Right lobe of liver (tissue), 6 donors: ENCODE results near the gene KLHDC8B. TPM values are rescaled to one million over a fixed set of nuclear protein-coding genes. Genes with fewer than 3 reads are reported as not detected.

ENCODE experiments used
- ATAC-seq, 4 donors: fragments of 200-7000 bp; cut with Tn5 transposase; one replicate each; pipeline ENCODE4 v1.9.1; 2020; ENCODE audit warnings: mild to moderate bottlenecking in 4 of 4, moderate library complexity in 4 of 4
- DNase-seq, 3 donors: peaks; one replicate each; pipeline ENCODE4 v3.0.0-alpha.2; 2020
- H3K27ac ChIP-seq, 3 donors: fragments of 200-600 bp; one replicate each; pipeline ENCODE4 v1.8.0; 2022
- H3K27me3 ChIP-seq, 2 donors: fragments of 200-600 bp; one replicate each; pipeline ENCODE4 v1.8.0; 2022
- H3K36me3 ChIP-seq, 4 donors: fragments of 200-600 bp; sonication (generic) in 1 of 4; one replicate each; pipeline versions ENCODE4 v1.5.1 to v1.8.0; 2017 to 2022; ENCODE audit warnings: control low read depth in 1 of 4
- H3K4me1 ChIP-seq, 4 donors: fragments of 200-600 bp; sonication (generic) in 1 of 4; one replicate each; pipeline versions ENCODE4 v1.5.1 to v1.8.0; 2017 to 2022; ENCODE audit warnings: control low read depth in 1 of 4
- H3K4me3 ChIP-seq, 3 donors: fragments of 200-600 bp; one replicate each; pipeline ENCODE4 v1.8.0; 2022
- H3K9me3 ChIP-seq, 4 donors: fragments of 200-600 bp; sonication (generic) in 1 of 4; one replicate each; pipeline versions ENCODE4 v1.5.1 to v1.8.0; 2017 to 2022; ENCODE audit warnings: control low read depth in 1 of 4
- POLR2A ChIP-seq: fragments of 450-650 bp; IDR thresholded peaks from one replicate; pipeline ENCODE4 v1.6.1; 2017; ENCODE audit warnings: antibody characterized with exemption, mild to moderate bottlenecking
- WGBS: methylation state at CpG from one replicate; pipeline ENCODE4 v1.1.6; 2018; ENCODE audit warnings: low coverage, low lambda C conversion rate; ENCODE audit not compliant: insufficient coverage; ENCODE audit errors: missing lambda C conversion rate; 5-methylcytosine and 5-hydroxymethylcytosine counted together
- intact Hi-C, 2 donors: fragments of 100-400 bp; cut with DNase I; formaldehyde crosslinking; loops; one replicate each; pipeline versions ENCODE4 v1.11.2 to v1.14.1; 2022
- total RNA-seq, 6 experiments: library from RNA; depleted of rRNA in 2 of 6; stranded (reverse); fragments of >200 nt in 2 of 6; fragmentation: NEBNext Ultra II Directional in 3 of 6; extraction: Animal tissue kit (Norgen Biotek cat#: 25700) in 3 of 6; gene quantifications; one replicate each; pipeline versions ENCODE4 v1.1.0 to v1.2.4, GENCODE V29; 2016 to 2023
- TF ChIP-seq, protein P1 (sequence below), 4 donors: fragments of 200-600 bp in 3 of 4; fragments of 450-650 bp in 1 of 4; IDR thresholded peaks; one replicate each; pipeline versions ENCODE4 v1.5.1 to v1.8.0; 2016 to 2022; ENCODE audit warnings: antibody characterized with exemption in 4 of 4, mild to moderate bottlenecking in 2 of 4
- donor health status: DM: no; HTN: yes; CAD: no.
- donor health status: DM: no; HTN: no; CAD: no.
- donor health status: DM: no; HTN: no; CAD: no.
- donor health status: DM: no; HTN: yes; CAD: no.
- donor health status: DM: no; HTN: yes; CAD: no.

The KLHDC8B gene
- total RNA-seq, 6 experiments from 2014 or later, result 10.4 to 15.2 (median 11.5) TPM

DNA sequence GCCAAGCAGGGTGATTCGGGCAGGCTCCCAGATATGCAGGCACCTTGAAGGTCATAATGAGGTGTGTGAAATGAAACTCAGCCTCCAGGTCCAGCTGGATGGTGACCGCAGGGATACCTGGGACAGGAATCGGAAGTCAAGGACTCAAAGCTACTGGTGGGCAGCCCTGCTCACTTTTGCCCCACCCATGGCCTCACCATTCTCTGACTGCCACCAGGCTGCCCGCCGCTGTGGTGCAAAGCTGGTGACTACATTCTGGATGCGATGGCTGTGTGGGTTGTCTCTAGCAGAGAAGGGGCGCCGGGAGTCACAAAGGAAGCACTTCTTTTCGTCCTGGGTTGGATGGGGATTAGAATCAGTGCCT lies 39.3 kb upstream of the KLHDC8B start:
- Histone ChIP-seq H3K27me3 (no peaks in the 10 kb centered on the region), H3K9me3 (no peaks in the 10 kb centered on the region), H3K36me3 (no peaks in the 10 kb centered on the region), H3K4me3 (peak overlapping the region; percentile 68 to 73 (median 73)), H3K27ac (peak overlapping the region in 2 of 3 donors; percentile 65 to 76), H3K4me1 (peaks cover 0 to 33% (median 12%) of the 10 kb centered on the region in 4 donors)
- intact Hi-C loops, result no loop called here
- ATAC-seq, result no peak
- TF ChIP-seq POLR2A, result no peak
- TF ChIP-seq, protein P1, sequence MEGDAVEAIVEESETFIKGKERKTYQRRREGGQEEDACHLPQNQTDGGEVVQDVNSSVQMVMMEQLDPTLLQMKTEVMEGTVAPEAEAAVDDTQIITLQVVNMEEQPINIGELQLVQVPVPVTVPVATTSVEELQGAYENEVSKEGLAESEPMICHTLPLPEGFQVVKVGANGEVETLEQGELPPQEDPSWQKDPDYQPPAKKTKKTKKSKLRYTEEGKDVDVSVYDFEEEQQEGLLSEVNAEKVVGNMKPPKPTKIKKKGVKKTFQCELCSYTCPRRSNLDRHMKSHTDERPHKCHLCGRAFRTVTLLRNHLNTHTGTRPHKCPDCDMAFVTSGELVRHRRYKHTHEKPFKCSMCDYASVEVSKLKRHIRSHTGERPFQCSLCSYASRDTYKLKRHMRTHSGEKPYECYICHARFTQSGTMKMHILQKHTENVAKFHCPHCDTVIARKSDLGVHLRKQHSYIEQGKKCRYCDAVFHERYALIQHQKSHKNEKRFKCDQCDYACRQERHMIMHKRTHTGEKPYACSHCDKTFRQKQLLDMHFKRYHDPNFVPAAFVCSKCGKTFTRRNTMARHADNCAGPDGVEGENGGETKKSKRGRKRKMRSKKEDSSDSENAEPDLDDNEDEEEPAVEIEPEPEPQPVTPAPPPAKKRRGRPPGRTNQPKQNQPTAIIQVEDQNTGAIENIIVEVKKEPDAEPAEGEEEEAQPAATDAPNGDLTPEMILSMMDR (IDR thresholded peaks at IDR 0.05), result no peak
- no peak for DNase-seq
- 50% methylated on average over 2 of the region's 9 CpGs for WGBS

DNA sequence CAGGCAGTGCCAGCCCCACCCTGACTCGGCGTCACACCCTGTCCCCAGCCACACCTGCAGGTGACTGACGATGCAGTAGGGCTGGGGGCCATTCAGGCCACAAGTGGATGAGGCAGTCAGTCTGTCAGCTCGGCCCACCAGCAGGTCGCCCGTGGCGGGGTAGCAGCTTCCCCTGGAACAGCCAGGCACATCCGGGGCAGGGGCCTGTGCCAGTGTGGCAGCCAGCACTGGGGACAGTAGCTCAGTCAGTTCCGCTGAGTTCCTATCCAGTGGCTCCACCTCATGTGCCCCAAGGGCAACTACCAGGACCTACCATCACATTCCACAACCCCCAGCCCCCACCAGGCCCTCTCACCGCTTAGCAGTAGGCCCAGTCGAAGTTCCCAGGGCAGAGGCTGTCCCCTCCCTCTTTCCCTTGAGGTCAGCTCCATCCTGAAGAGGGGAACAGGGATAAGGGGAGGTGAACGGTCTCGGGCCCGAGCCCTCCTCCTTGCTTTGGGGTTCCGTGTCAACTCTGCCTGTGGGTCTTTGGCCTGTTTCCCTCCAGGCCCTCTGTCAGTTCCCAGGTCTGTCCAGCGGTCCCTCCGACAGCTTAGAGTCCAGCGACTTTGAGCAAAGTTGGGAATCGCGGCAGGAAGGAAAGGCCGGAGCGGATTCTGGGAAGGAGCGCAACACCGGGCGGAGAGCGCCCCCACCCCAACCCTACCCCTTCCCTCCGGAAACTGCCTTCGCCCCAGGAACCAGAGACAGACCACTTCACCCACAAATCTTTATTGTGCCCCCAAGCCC lies 38.8 kb upstream of the KLHDC8B start, which contains the start of gene LAMB2:
Gene LAMB2, minus strand, starts transcription at position 614 of the 789 bp plus-strand sequence. Its CDS starts 183 bp downstream, at position 431.
- Histone ChIP-seq H3K27me3 (no peaks in the 10 kb centered on the region), H3K4me1 (peaks cover 0 to 33% (median 12%) of the 10 kb centered on the region in 4 donors), H3K4me3 (peak within 1 kb of the TSS; percentile 68 to 73 (median 73)), H3K9me3 (no peaks in the 10 kb centered on the region), H3K27ac (peak within 1 kb of the TSS; percentile 56 to 76 (median 65)), H3K36me3 (no peaks in the 10 kb centered on the region)
- TF ChIP-seq, protein P1 (IDR thresholded peaks at IDR 0.05), result peak in 1 of 4 donors; percentile 10
- peak; percentile 41 for TF ChIP-seq POLR2A
- intact Hi-C loops, result no loop called here
- WGBS, result 10% methylated on average over 9 of the region's 28 CpGs
- ATAC-seq (peak; percentile 70 to 82 (median 78)), DNase-seq (peak; percentile 72 to 84 (median 75))

DNA sequence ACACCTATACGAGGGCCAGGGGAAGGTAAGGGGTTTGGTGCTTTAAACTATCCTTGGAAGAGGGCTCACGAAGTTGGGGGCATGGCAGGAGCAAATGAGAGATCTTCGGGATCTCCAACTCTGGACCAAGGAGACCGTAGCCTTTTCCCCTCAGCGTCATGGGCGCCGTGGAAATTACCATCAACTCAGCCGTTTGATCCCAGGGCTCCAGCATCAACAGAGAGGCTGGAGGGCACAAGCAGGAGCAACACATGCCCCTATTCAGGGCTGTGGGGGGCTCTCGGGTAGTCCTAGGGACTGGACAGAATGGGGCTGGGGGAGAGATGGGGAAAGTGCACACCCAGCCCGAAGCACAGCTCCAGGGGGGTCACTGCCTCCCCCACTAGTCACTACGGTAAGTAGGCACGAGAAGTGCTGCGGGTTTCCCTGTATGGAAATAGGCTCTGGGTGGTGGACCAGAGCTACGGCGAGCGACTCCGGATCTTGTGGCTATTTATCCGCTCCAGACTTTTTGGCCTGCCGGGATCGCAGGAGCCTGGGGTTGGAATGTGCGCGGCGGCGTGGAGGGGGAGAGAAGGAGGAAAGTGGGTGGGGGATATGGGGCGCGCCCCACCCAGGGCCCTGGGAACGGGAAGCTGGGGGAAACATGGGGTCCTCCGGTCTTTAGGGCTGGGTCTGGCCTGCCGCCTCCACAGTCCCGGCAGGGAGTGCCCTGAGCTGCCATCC lies 38.0 kb upstream of the KLHDC8B start:
- Histone ChIP-seq H3K4me1 (peaks cover 0 to 33% (median 12%) of the 10 kb centered on the region in 4 donors), H3K27me3 (no peaks in the 10 kb centered on the region), H3K27ac (peak overlapping the region; percentile 56 to 76 (median 65)), H3K4me3 (peak overlapping the region; percentile 68 to 73 (median 73)), H3K9me3 (no peaks in the 10 kb centered on the region), H3K36me3 (no peaks in the 10 kb centered on the region)
- TF ChIP-seq, protein P1 (IDR thresholded peaks at IDR 0.05), result no peak
- TF ChIP-seq POLR2A, result no peak
- peak; percentile 78 to 86 (median 83) for ATAC-seq
- intact Hi-C loops, result no loop called here
- WGBS, result 3% methylated on average over 23 of the region's 30 CpGs
- peak; percentile 82 to 86 (median 85) for DNase-seq

DNA sequence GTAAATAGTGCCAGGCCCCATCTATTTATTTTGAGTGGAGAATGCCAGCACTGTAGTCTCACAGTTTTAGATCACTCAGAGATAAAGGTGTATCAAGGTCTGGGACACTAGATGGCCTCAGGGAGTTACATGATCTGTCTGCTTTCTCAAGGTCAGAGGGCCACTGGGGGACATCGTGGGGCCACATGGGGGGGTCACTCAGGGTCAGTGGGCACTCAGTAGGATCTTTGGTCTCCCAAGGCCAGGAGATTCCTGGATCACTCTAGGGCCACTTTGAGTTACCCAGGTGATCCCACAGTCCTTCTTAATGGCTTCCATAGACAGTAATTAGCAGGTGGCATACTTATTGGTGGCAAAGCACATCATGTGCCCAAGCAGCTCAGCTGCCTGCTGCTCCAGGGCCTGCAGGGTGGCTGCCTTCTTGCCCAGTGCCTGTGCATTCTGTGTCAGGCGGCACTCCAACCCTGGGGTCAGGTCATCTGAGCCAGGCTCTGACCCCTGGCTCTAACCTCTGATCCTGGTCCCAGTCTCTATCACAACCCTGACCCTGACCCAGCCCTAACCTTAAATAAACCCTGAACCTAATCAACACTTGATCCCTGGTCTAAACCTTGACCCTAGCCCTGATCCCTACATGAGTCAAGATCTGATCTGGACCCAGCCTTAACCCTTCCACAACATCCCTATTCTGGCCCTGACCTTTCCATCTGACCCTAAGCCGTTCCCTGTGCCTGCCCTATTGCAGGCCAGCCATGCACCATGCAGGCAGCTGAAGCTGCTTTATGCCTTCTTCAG lies 36.7 kb upstream of the KLHDC8B start:
- 7% methylated on average over 2 of the region's 3 CpGs for whole genome bisulfite sequencing
- intact Hi-C loops, result no loop called here
- Histone ChIP-seq H3K4me1 (peaks cover 0 to 33% (median 12%) of the 10 kb centered on the region in 4 donors), H3K36me3 (no peaks in the 10 kb centered on the region), H3K9me3 (no peaks in the 10 kb centered on the region), H3K4me3 (no peak overlapping the region), H3K27ac (peak overlapping the region in 1 of 3 donors; percentile 65), H3K27me3 (no peaks in the 10 kb centered on the region)
- ATAC-seq (peak; percentile 39 to 74 (median 61)), DNase-seq (peak; percentile 51 to 85 (median 84))
- TF ChIP-seq POLR2A, result no peak
- TF ChIP-seq, protein P1 (IDR thresholded peaks at IDR 0.05), result peak in 1 of 4 donors; percentile 6
